ENCODE results near the gene YWHAQ. TPM values are rescaled to one million over a fixed set of nuclear protein-coding genes. Genes with fewer than 3 reads are reported as not detected.
A peak's percentile ranks its signal among the peaks of the same experiment; 100 is the strongest.

The YWHAQ gene
- total RNA-seq, 1 donor from 2014 or later = 408 TPM

DNA sequence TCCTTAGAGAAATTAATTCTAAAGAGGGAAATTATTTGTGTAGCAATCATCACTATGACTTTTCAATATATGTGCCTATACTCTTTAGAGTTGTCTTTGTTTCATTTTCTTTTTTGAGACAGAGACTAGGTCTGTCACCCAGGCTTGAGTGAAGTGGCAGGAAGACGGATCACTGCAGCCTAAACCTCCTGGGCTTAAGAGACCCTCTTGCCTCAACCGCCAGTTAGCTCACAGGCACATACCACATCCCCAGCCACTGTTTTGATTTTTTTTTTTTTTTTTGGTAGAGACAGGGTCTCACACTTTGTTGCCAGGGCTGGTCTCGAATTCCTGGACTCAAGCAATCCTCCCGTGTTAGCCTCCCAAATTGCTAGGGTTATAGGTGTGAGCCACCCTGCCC, 12.4 kb downstream of the YWHAQ start:
- H3K4me1 ChIP-seq (ENCODE audit: insufficient read depth, low read length) = peaks cover 10% of the 10 kb centered on the region
- H3K4me1 Mint-ChIP-seq (ENCODE audit: low read depth, unreplicated experiment) = peaks cover 32% of the 10 kb centered on the region
- FAIRE-seq (no peak), DNase-seq (ENCODE audit: low read depth) (no peak)
- no peak overlapping the region for H3K4me3 ChIP-seq (ENCODE audit: insufficient read depth, low read depth, low read length)
- no peak overlapping the region for H3K4me2 ChIP-seq (ENCODE audit: low read length)
- H3K36me3 ChIP-seq (ENCODE audit: insufficient read depth, low read length) = peaks cover 2% of the 10 kb centered on the region
- H3K9ac ChIP-seq (ENCODE audit: low read length) = no peak overlapping the region
- H3K4me3 Mint-ChIP-seq (ENCODE audit: unreplicated experiment) = no peak overlapping the region
- H3K79me2 ChIP-seq (ENCODE audit: insufficient read depth, low read length) = peaks cover 99% of the 10 kb centered on the region
- H2AFZ ChIP-seq (ENCODE audit: low read depth, low read length) = no peak overlapping the region
- H3K27me3 ChIP-seq (ENCODE audit: insufficient read depth, low read length) = no peaks in the 10 kb centered on the region
- no peaks in the 10 kb centered on the region for H3K27me3 Mint-ChIP-seq (ENCODE audit: low read depth, unreplicated experiment)
- peaks cover 2% of the 10 kb centered on the region for H3K36me3 Mint-ChIP-seq (ENCODE audit: low read depth, unreplicated experiment)
- peak overlapping the region; percentile 78 for H3K27ac Mint-ChIP-seq (ENCODE audit: unreplicated experiment)
- no peak overlapping the region for H3K27ac ChIP-seq (ENCODE audit: low read depth, low read length)
- TF ChIP-seq, protein P1, sequence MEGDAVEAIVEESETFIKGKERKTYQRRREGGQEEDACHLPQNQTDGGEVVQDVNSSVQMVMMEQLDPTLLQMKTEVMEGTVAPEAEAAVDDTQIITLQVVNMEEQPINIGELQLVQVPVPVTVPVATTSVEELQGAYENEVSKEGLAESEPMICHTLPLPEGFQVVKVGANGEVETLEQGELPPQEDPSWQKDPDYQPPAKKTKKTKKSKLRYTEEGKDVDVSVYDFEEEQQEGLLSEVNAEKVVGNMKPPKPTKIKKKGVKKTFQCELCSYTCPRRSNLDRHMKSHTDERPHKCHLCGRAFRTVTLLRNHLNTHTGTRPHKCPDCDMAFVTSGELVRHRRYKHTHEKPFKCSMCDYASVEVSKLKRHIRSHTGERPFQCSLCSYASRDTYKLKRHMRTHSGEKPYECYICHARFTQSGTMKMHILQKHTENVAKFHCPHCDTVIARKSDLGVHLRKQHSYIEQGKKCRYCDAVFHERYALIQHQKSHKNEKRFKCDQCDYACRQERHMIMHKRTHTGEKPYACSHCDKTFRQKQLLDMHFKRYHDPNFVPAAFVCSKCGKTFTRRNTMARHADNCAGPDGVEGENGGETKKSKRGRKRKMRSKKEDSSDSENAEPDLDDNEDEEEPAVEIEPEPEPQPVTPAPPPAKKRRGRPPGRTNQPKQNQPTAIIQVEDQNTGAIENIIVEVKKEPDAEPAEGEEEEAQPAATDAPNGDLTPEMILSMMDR (IDR thresholded peaks at IDR 0.05; ENCODE audit: insufficient read depth, low read depth, low read length) = no peak
- no peak for TF ChIP-seq EZH2 (IDR thresholded peaks at IDR 0.05; ENCODE audit: insufficient read depth, low read length)
- no peaks in the 10 kb centered on the region for H3K9me3 ChIP-seq (ENCODE audit: insufficient read depth, low read depth, low read length)
- H4K20me1 ChIP-seq (ENCODE audit: insufficient read depth, low read length) = peaks cover 98% of the 10 kb centered on the region
- H3K9me3 Mint-ChIP-seq (ENCODE audit: unreplicated experiment) = no peaks in the 10 kb centered on the region

DNA sequence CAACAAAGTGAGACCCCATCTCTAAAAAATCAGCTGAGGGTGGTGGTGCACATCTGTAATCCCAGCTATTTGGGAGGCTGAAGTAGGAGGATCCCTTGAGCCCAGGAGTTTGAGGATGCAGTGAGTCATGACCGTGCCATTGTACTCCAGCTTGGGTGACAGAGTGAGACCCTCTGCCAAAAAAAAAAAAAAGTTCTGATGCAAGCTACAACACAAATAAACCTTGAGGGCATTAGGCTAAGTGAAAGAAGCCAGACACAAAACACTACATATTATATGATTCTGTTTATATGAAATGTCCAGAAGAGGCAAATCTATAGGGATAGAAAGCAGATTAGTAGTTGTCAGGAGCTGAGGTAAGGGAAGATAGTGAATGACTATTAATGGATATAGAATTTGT, 13.0 kb downstream of the YWHAQ start:
- no peaks in the 10 kb centered on the region for H3K27me3 ChIP-seq (ENCODE audit: insufficient read depth, low read length)
- Mint-ChIP-seq H3K4me1 (ENCODE audit: low read depth, unreplicated experiment) (peaks cover 38% of the 10 kb centered on the region), H3K9me3 (ENCODE audit: unreplicated experiment) (no peaks in the 10 kb centered on the region), H3K27me3 (ENCODE audit: low read depth, unreplicated experiment) (no peaks in the 10 kb centered on the region), H3K4me3 (ENCODE audit: unreplicated experiment) (no peak overlapping the region), H3K36me3 (ENCODE audit: low read depth, unreplicated experiment) (peaks cover 2% of the 10 kb centered on the region), H3K27ac (ENCODE audit: unreplicated experiment) (no peak overlapping the region)
- peaks cover 99% of the 10 kb centered on the region for H3K79me2 ChIP-seq (ENCODE audit: insufficient read depth, low read length)
- no peak overlapping the region for H3K9ac ChIP-seq (ENCODE audit: low read length)
- FAIRE-seq = no peak
- H2AFZ ChIP-seq (ENCODE audit: low read depth, low read length) = no peak overlapping the region
- no peaks in the 10 kb centered on the region for H3K9me3 ChIP-seq (ENCODE audit: insufficient read depth, low read depth, low read length)
- no peak overlapping the region for H3K4me2 ChIP-seq (ENCODE audit: low read length)
- H3K27ac ChIP-seq (ENCODE audit: low read depth, low read length) = no peak overlapping the region
- peaks cover 16% of the 10 kb centered on the region for H3K4me1 ChIP-seq (ENCODE audit: insufficient read depth, low read length)
- H4K20me1 ChIP-seq (ENCODE audit: insufficient read depth, low read length) = peaks cover 98% of the 10 kb centered on the region
- no peak overlapping the region for H3K4me3 ChIP-seq (ENCODE audit: insufficient read depth, low read depth, low read length)
- DNase-seq (ENCODE audit: low read depth) = no peak
- H3K36me3 ChIP-seq (ENCODE audit: insufficient read depth, low read length) = peaks cover 2% of the 10 kb centered on the region
- TF ChIP-seq EZH2 (IDR thresholded peaks at IDR 0.05; ENCODE audit: insufficient read depth, low read length) = no peak
- TF ChIP-seq, protein P1 (IDR thresholded peaks at IDR 0.05; ENCODE audit: insufficient read depth, low read depth, low read length) = no peak

DNA sequence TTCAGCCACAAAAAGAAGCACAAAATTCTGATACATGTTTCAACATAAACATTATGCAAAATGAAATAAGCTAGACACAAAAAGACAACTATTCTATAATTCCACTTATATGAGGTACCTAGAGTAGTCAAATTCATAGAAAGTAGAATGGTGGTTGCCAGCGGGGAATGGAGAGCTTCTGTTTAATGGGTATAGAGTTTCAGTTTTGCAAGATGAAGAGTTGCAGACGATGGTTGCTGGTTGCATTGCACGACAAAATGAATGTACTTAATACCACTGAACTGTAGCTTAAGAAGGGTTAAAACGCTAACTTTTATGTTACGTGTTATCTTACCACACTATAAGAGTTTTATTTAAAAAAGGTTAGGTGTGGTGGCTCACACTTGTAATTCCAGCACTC, 13.5 kb downstream of the YWHAQ start:
- no peak for TF ChIP-seq EZH2 (IDR thresholded peaks at IDR 0.05; ENCODE audit: insufficient read depth, low read length)
- TF ChIP-seq, protein P1 (IDR thresholded peaks at IDR 0.05; ENCODE audit: insufficient read depth, low read depth, low read length) = no peak
- H3K9ac ChIP-seq (ENCODE audit: low read length) = no peak overlapping the region
- Mint-ChIP-seq H3K27me3 (ENCODE audit: low read depth, unreplicated experiment) (no peaks in the 10 kb centered on the region), H3K36me3 (ENCODE audit: low read depth, unreplicated experiment) (peaks cover 2% of the 10 kb centered on the region), H3K4me3 (ENCODE audit: unreplicated experiment) (no peak overlapping the region), H3K4me1 (ENCODE audit: low read depth, unreplicated experiment) (peaks cover 39% of the 10 kb centered on the region), H3K9me3 (ENCODE audit: unreplicated experiment) (no peaks in the 10 kb centered on the region), H3K27ac (ENCODE audit: unreplicated experiment) (no peak overlapping the region)
- H3K4me2 ChIP-seq (ENCODE audit: low read length) = no peak overlapping the region
- DNase-seq (ENCODE audit: low read depth) (no peak), FAIRE-seq (no peak)
- H3K4me1 ChIP-seq (ENCODE audit: insufficient read depth, low read length) = peaks cover 19% of the 10 kb centered on the region
- peaks cover 98% of the 10 kb centered on the region for H4K20me1 ChIP-seq (ENCODE audit: insufficient read depth, low read length)
- no peak overlapping the region for H3K27ac ChIP-seq (ENCODE audit: low read depth, low read length)
- no peaks in the 10 kb centered on the region for H3K9me3 ChIP-seq (ENCODE audit: insufficient read depth, low read depth, low read length)
- H2AFZ ChIP-seq (ENCODE audit: low read depth, low read length) = no peak overlapping the region
- H3K36me3 ChIP-seq (ENCODE audit: insufficient read depth, low read length) = peaks cover 5% of the 10 kb centered on the region
- H3K27me3 ChIP-seq (ENCODE audit: insufficient read depth, low read length) = no peaks in the 10 kb centered on the region
- H3K4me3 ChIP-seq (ENCODE audit: insufficient read depth, low read depth, low read length) = no peak overlapping the region
- peaks cover 99% of the 10 kb centered on the region for H3K79me2 ChIP-seq (ENCODE audit: insufficient read depth, low read length)

Data from astrocyte (in vitro differentiated cells and primary cell).